Putamen (tissue), 1 donor: ENCODE data around the gene FAM227A.

Source experiments
- DNase-seq: peaks from one replicate; pipeline ENCODE4 v3.0.0-alpha.2; 2016; ENCODE audit warnings: low spot score

Gene FAM227A

GRCh38 chr22:38540701-38541100, 115.5 kb downstream of the FAM227A start:
- DNase-seq, result no peak

- no peak for DNase-seq
Measured at GRCh38 chr22:38531251-38531938, 124.8 kb downstream of the FAM227A start.
